HepG2 (cell line): Measurements from ENCODE around the gene TOB1. TPM values are rescaled to one million over a fixed set of nuclear protein-coding genes. Genes with fewer than 3 reads are reported as not detected.
A peak's percentile ranks its signal among the peaks of the same experiment; 100 is the strongest.

Source experiments
- ATAD3A ChIP-seq: sonication (generic); formaldehyde crosslinking; IDR thresholded peaks from 2 replicates; pipeline ENCODE4 v1.4.0; 2020; ENCODE audit warnings: missing genetic modification reagents
- ATF7-NPFF ChIP-seq: sonication (generic); formaldehyde crosslinking; IDR thresholded peaks from 2 replicates; pipeline ENCODE4 v1.8.1; 2023; ENCODE audit warnings: mild to moderate bottlenecking, low read depth, missing genetic modification reagents, moderate library complexity
- CENPBD1 ChIP-seq: sonication (generic); formaldehyde crosslinking; IDR thresholded peaks from 2 replicates; pipeline ENCODE4 v1.8.0; 2022; ENCODE audit warnings: missing genetic modification reagents, low read depth, mild to moderate bottlenecking, borderline replicate concordance
- CTCF ChIP-seq: sonication (generic); formaldehyde crosslinking; IDR thresholded peaks from 2 replicates; pipeline ENCODE4 v1.5.0; 2020; ENCODE audit warnings: mild to moderate bottlenecking, missing genetic modification reagents, moderate library complexity
- DPF2 ChIP-seq: sonication (generic); formaldehyde crosslinking; IDR thresholded peaks from 2 replicates; pipeline ENCODE4 v1.4.0; 2020; ENCODE audit warnings: mild to moderate bottlenecking, low read depth, missing genetic modification reagents, borderline replicate concordance
- FLYWCH1 ChIP-seq: sonication (generic); formaldehyde crosslinking; IDR thresholded peaks from 2 replicates; pipeline ENCODE4 v1.8.1; 2023; ENCODE audit warnings: mild to moderate bottlenecking, missing genetic modification reagents
- GZF1 ChIP-seq: sonication (generic); formaldehyde crosslinking; IDR thresholded peaks from 2 replicates; pipeline ENCODE4 v1.5.1; 2020; ENCODE audit warnings: mild to moderate bottlenecking, missing genetic modification reagents
- HMGA1 ChIP-seq: sonication (generic); formaldehyde crosslinking; conservative IDR thresholded peaks from 2 replicates; pipeline ENCODE4 v1.4.0; 2020; ENCODE audit warnings: missing genetic modification reagents
- PHF8 ChIP-seq: sonication (generic); formaldehyde crosslinking; IDR thresholded peaks from 2 replicates; pipeline ENCODE4 v1.5.0; 2020; ENCODE audit warnings: missing genetic modification reagents
- PRDM4 ChIP-seq: sonication (generic); formaldehyde crosslinking; IDR thresholded peaks from 2 replicates; pipeline ENCODE4 v1.9.0; 2021; ENCODE audit warnings: missing genetic modification reagents, borderline replicate concordance
- TOPORS ChIP-seq: sonication (generic); formaldehyde crosslinking; IDR thresholded peaks from 2 replicates; pipeline ENCODE4 v1.8.0; 2023; ENCODE audit warnings: mild to moderate bottlenecking, missing genetic modification reagents
- ZBTB10 ChIP-seq: sonication (generic); formaldehyde crosslinking; IDR thresholded peaks from 2 replicates; pipeline ENCODE4 v1.4.0; 2020; ENCODE audit warnings: missing genetic modification reagents, borderline replicate concordance
- ZFP1 ChIP-seq: IDR thresholded peaks from 2 replicates; pipeline ENCODE4 v1.6.1; 2016
- ZMYM4 ChIP-seq: sonication (generic); formaldehyde crosslinking; IDR thresholded peaks from 2 replicates; pipeline ENCODE4 v1.8.1; 2023; ENCODE audit warnings: mild to moderate bottlenecking, missing genetic modification reagents
- ZNF280D ChIP-seq: sonication (generic); formaldehyde crosslinking; IDR thresholded peaks from 2 replicates; pipeline ENCODE4 v1.5.1; 2020; ENCODE audit warnings: mild to moderate bottlenecking, missing genetic modification reagents
- ZNF446 ChIP-seq: sonication (generic); formaldehyde crosslinking; IDR thresholded peaks from 2 replicates; pipeline ENCODE4 v1.5.0; 2020; ENCODE audit warnings: mild to moderate bottlenecking, missing genetic modification reagents
- ZNF570 ChIP-seq: sonication (generic); formaldehyde crosslinking; IDR thresholded peaks from 2 replicates; pipeline ENCODE4 v1.4.0; 2020; ENCODE audit warnings: mild to moderate bottlenecking, missing genetic modification reagents, borderline replicate concordance
- ZNF883 ChIP-seq: sonication (generic); formaldehyde crosslinking; IDR thresholded peaks from 2 replicates; pipeline ENCODE4 v1.5.1; 2020; ENCODE audit warnings: mild to moderate bottlenecking, missing genetic modification reagents; ENCODE audit errors: not compliant biosample characterization
- polyA plus RNA-seq, 8 experiments: library from polyadenylated mRNA; depleted of rRNA in 3 of 8; stranded (reverse) in 7 of 8; unstranded in 1 of 8; fragments of >200 nt; fragmentation: Illumina TruSeq in 4 of 8; extraction: Trizol in 4 of 8; gene quantifications; 2 replicates each; pipeline versions ENCODE4 v1.2.1 to v1.2.3, GENCODE V29; 2011 to 2016; ENCODE audit warnings: low read depth in 4 of 8, missing spikeins in 1 of 8, mixed read lengths in 1 of 8; ENCODE audit not compliant: insufficient read depth in 1 of 8
- total RNA-seq, 5 experiments: library from RNA; depleted of rRNA; stranded (reverse); fragments of >200 nt; fragmentation: Illumina TruSeq; extraction: Trizol; gene quantifications; 2 replicates each; pipeline ENCODE4 v1.2.3, GENCODE V29; 2016; ENCODE audit warnings: low read depth in 1 of 5

Gene TOB1
- total and polyA plus RNA-seq, 2 of the 13 experiments (the other 11 are each of a cell fraction or from before 2014, with no cell fraction given): 21.9 to 57.7 TPM

GRCh38 chr17:50884439-50885311, 18.5 kb upstream of the TOB1 start (continued):
- TF ChIP-seq PRDM4 (CRISPR knock-in tag): no peak
- TF ChIP-seq CTCF (CRISPR knock-in tag): no peak
- TF ChIP-seq ZNF280D: 0 out of 2 replicates have a peak, but pooled peaks have one; percentile 61
- TF ChIP-seq ATF7-NPFF: 0 out of 2 replicates have a peak, but pooled peaks have one; percentile 19
- TF ChIP-seq PHF8 (CRISPR knock-in tag): no peak
- peak; percentile 72 for TF ChIP-seq ZNF883 (CRISPR knock-in tag)
- no peak for TF ChIP-seq ATAD3A (CRISPR knock-in tag)
- TF ChIP-seq GZF1: no peak; the same call in 1 of the 2 replicates
- peak; percentile 88 for TF ChIP-seq DPF2 (CRISPR knock-in tag)
- TF ChIP-seq TOPORS (CRISPR knock-in tag): no peak
- TF ChIP-seq ZNF570 (CRISPR knock-in tag): no peak
- TF ChIP-seq ZNF446: no peak
- TF ChIP-seq ZBTB10 (CRISPR knock-in tag): no peak
- TF ChIP-seq FLYWCH1: no peak
- peak; percentile 78 for TF ChIP-seq ZMYM4
- no peak for TF ChIP-seq ZFP1 (CRISPR knock-in tag)
- no peak for TF ChIP-seq HMGA1 (CRISPR knock-in tag)
- TF ChIP-seq CENPBD1: no peak
